NCI-H1092 (cell line): ENCODE measurements around the gene FAM43B.

Experiments used
- DNase-seq: peaks from one replicate; lab custom pipeline; 2025; lab: John Stamatoyannopoulos, UW

FAM43B gene

DNA sequence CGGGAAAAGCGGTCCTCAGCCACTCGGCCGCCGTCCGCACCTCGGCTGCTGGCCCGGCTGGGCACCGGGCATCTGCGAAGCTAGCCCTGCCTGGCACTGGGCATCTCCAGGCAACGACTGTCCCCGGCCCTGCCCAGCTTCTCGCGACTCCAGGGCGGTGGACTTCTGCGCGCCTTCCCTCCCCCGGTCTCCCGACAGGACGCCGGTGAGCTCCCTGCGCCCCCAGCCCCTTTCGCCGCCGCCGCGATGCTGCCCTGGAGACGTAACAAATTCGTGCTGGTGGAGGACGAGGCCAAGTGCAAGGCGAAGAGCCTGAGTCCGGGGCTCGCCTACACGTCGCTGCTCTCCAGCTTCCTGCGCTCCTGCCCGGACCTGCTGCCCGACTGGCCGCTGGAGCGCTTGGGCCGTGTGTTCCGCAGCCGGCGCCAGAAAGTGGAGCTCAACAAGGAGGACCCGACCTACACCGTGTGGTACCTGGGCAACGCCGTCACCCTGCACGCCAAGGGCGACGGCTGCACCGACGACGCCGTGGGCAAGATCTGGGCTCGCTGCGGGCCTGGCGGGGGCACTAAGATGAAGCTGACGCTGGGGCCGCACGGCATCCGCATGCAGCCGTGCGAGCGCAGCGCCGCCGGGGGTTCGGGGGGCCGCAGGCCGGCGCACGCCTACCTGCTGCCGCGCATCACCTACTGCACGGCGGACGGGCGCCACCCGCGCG is 514 bp downstream of the FAM43B start:
- DNase-seq: no peak

DNA sequence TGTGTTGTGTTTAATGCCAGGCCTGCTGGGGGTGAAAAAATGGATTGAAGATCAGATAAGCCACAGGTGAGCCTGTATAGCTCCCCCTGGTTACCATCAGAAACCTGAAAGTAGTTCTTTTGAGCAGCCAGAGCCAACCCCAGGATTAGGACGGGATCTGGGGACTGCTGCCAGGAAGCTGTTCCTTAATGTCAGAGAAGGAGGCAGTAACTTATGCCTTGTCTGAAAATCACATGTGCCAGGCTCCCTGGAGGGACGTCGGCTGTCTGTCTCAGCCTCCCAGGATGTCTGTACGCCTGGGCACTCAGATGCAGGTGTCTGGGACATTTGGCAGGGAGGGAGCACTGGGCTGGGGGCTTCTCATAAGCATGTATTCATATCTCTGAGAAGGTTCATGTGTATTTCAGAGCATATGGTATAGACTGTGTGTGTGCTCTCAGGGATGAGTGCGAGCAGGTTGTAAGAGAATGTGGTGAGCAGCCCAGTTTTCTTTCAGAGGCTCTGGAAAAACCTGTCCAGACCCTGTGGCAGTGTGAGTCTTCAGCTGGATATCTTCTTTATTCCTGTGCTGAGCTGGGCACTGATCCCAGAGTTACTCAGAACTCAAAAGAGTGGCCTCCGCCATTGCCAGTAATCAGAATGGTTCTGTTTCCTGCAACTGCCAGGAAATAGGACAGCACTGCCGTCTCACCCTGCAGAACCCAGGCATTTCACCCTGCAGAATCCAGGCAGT is 2.8 kb downstream of the FAM43B start:
- no peak for DNase-seq

DNA sequence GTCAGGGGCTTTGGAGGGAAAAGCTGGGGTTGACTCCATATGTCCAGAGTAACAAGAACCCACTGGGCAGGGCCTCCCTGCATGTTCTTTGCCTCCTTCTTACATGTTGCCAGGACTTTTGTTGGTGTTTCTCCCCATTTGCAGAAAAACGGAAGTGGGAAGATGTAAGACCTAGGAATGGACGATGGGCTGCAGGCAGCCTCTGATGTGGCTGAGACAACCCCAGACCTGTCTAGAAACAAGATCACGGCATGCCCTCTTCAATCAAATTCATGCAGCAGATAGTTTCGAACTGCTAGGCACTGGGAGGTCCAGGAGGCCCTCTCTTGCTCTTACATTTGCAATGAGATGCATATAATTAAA is 3.4 kb downstream of the FAM43B start:
- DNase-seq: no peak

DNA sequence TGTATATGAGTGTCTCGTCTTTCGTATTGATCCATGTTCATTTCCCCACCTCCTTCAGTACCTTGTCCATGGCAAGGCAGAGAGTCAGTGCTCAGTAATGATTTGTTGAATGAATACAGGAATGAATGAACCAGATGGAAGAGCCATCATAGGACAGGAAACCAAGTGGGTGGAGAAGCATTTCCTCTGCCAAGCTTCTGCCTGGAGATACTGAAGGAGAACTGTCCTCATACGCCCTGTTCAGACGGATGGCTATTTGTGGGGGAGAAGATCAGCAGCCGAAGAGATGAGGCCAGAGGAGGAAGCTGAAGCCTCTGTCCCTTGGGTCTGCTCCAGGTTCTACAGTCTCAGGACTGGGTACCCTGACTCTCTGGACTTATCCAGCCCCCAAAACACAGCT is 5.8 kb downstream of the FAM43B start:
- no peak for DNase-seq

DNA sequence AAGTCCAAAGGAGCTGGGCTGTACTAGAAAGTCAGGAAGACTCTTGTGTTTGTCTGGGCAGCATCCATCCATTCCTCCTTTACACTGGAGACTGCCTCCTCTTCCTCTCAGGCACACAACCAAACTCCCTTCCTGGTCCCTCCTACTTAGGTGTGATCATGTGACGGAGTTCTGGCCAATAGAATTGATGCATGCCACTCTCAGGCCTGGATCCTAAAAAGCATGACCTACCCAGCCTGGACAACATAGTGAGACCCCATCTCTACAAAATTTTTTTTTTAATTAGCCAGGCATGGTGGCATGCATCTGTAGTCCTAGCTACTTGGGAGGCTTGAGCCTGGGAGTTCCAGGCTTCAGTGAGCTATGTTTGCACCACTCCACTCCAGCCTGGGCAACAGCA is 8.6 kb downstream of the FAM43B start:
- no peak for DNase-seq

DNA sequence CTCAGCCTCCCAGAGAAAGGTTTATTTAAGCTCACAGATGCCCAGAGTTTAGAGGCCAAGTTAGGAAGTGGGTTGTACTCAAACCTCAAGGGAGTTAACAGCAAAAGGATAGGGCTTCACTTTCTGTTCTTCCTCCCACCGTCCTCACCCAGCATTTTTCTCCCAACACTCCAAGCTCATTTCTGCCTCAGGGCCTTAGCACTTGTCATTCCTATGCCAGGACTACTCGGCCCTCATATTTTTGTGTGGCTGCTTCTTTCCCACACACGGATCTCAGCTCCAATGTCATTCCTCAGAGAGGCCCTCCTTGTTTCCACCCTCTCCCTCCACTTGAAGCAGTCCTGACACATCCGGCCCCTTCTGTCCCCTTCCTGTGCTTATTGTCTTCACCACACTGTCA is 12.9 kb downstream of the FAM43B start:
- DNase-seq: no peak

DNA sequence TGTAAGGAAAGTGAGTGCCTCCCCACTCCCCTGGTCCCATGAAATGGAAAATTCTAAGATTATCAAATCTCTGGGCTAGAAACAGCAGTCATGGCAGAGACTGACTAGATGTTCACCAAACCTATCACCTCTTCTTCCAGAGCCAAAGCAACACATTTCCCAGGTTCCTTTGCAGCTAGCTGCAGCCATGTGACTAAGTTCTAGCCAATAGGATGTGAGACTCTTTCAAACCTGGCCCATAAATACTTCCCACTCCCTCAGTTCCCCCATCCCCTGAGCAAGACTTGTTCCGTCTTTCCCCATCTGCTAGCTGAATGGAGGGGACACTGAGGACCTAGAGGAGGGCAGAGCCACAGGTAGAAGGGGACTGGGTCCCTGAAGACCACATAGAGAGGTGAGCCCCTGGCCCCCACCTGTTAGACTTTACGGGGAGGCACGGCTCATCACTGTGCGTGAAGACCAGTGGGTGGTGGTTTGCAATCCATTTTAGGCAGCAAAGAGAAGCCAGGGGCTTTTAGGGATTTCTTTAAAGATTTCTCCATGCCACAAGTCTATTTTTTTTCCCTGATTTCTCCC is 17.2 kb downstream of the FAM43B start:
- no peak for DNase-seq

DNA sequence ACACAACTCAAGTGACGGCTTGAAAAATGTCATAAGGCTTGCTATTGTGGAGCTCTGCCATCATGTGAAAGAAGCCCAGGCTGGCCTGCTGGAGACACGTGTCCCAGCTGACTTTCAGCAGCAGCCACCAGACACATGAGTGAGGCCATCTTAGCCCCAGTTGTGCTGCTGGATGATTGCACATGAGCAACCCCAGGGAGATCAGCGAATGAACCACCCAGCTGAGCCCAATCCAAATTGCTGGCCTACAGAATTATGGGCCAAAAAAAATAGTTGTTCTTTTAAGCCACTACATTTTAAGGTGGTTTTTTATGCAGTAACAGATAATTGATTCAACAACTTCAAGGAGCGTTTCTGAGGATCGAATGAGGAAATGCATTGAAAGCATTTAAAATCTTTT is 19.1 kb downstream of the FAM43B start:
- DNase-seq: no peak

DNA sequence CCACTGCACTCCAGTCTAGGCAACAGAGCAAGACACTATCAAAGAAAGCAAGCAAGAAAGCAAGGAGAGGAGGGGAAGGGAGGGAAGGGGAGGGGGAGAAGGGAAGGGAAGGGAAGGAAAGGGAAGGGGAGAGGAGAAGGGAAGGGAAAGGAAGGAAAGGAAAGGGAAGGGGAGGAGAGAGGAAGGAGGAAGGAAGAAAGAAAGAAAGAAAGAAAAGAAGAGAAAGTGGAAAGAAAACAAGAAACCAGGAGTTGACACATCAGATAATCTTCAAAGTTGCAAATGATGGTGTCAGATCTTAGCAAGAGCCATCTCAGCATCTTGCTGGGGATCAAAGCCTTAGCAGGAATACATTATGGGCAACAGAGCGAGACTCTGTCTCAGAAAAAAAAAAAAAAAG is 21.6 kb downstream of the FAM43B start:
- DNase-seq: no peak

DNA sequence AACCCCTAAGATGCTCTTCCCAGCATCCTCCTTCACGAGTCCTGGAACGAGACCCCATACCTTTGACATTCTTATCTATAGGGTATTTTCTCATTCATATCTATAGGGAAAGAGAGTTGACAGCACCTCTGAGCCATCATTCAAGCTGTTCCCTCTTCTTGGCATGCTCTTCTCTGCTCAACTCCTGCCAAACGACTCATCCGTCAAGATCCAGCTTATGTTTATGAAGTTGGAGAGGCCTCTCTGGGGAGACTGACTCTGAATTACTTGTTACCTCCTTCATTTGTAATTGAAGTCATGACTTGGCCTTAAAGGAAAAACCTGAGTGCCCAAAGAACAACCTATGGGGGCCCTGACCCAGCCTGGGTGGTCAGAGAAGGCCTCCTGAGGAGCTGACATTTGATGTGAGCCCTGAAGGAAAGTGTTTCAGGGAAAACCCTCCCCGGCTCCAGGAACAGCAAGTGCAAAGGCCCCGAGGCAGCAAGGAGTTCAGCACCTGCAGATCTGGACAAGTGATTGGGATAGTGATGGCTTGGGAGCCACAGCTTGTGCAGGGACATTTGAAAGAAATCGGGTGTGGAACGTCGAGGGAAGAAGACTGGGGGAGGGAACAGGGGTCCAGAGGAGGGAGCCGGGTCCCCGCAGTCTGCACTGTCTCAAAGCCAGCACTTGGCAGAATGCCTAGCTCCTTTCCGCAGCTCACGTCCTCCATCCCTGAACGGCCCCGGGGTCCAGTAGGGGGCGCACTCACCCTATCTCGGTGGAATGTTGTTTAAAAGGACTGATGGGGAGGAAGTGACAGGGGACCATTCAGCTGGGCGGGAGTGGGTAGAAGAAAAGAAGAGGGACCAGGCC is 22.5 kb downstream of the FAM43B start:
- DNase-seq: peak; percentile 79

DNA sequence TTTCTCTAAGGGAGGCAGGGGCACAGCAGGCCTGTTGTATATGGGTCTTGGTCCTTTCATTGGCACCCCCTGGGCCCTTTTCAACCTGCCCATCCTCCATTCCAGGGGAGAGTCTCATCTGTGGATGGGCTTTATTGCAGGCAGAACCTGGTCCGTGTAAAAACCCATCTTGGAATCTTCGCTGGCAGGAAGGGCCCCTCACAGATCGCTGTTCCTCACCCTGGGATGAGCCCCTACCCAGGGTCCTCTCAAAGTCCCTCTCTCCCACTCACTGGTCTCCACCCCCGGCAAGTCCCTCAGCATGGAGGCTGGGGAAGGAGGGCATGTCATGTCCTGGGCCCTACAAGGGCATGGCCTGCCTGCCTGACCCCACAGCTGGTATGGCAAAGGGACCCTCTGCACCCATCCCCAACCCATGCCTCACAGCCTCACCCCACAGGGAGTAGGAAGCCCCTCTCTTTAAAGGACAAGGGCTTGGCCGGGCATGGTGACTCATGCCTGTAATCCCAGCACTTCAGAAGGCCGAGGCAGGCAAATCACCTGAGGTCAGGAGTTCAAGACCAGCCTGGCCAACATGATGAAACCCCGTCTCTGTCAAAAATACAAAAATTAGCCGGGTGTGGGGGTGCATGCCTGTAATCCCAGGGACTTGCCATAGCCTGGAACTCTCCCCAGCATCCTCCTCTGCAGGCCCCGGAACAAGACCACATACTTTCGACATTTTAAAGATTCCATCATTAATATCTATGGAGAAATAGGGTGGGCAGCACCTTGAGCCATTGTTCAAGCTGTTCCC is 23.4 kb downstream of the FAM43B start:
- DNase-seq: no peak

DNA sequence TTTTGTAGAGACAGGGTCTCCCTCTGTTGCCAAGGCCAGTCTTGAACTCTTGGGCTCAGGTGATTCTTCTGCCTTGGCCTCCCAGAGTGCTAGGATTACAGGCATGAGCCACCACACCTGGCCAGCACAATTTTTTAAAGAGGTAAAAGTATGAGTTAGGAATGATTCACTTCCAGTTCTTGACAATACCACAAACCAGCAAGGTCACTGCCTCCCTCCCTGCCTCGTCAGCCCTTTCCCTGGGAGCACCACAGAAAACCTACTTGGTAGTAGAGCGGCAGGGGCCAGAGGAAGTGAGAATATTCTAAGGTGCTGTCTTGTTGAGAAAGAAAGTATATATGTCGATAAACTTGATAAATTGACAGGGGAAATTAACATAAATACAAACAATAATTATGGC is 25.7 kb downstream of the FAM43B start:
- DNase-seq: no peak

DNA sequence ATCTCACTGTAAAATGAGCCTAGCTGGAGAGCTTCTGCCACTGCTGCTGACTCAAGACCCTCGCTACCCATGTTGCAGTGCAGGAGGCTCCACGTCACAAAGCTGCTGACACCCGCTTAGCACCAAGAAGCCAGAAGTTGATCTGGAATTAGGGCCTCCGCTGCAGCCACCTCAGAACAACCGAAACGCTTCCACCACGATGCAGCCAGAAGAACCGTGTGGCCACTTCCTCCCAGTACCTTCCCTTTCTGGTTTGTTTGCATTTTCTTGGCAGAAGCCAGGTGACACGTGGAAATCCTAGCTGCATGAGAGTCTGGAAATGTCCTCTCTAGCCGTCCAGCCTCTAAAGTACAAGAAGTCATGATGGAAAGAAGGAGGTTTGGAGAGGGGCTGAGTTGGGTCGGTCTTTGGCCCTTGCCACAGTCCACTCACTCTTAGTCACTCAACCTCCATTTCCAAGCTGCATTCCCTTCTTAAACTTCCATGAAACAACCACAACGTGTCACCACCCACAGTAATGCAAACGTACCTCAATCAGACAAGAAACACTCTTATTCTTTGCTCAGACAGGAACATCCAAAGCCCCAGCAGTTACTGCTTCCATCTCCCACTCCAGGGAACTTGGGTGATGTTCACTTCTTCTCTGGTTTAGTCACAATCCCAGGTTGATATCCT is 26.5 kb downstream of the FAM43B start:
- DNase-seq: no peak

DNA sequence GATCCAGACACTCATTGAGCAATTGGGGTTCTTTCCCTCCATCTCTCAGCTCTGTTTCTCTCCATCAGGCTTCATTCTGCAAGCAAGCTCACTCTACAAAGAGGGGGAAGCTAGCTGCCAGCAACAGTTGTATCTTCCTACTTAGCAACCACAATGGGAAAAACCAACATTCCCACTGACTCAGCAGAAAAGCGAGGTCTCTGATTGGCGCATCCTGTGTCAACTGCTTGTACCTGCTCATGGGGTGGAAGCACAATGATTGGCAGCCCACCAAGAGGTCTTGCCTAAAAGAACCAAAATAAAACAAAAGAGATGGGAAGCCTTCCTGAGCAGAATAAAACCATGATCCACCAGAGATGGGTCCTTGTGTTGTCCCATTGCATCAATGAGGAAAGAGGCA is 32.5 kb downstream of the FAM43B start:
- no peak for DNase-seq

DNA sequence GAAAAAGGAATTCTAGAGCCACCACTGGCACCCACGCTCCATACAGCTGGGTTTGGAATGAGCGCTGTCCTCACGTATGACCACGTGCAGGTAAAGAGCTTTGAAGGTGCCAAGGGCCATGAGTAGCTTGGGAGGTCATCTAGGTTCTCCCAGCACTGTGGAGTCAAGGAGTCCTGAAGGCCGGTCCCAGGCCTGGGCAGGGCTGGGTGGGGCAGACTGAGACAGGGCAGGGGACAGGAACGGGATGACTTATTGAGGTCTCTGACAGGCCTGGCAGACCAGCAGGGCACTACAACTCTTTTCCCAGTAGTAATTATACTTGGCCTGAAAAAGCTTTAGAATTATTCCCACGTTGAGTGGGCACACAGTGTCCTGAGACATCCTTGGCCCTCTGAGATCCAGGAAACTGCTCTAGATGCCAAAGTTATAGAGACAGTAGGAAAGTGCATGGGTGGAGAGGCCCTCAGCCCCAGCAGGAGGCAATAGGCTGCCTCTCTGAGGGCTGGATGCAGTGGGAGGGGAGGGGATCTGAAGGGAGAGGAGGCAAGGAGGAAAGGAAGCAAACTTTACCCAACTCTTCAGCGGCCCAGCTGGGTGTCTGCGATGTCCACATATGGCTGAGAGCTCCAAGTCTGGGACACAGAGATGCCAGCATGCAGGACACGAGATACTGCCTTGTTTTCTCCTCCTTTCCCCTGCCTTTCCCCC is 34.7 kb downstream of the FAM43B start:
- DNase-seq: no peak

DNA sequence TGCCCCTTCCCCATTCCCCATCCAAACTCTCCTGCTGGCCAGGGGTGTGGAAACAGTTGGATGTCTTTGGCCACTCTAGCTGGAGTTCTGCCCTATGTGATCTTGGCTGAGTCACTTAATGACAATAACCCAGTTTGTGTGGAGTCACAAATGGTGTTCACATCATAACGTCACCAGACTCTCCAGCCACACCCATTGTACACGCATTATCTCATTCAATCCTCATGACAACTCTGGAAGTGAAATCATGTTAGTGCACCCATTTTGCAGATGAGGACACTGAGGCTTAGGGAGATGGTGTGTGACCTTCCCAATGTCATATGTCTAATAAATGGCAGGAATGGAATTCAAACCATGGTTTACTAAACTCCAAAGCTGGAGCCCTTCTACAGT is 35.3 kb downstream of the FAM43B start:
- no peak for DNase-seq

DNA sequence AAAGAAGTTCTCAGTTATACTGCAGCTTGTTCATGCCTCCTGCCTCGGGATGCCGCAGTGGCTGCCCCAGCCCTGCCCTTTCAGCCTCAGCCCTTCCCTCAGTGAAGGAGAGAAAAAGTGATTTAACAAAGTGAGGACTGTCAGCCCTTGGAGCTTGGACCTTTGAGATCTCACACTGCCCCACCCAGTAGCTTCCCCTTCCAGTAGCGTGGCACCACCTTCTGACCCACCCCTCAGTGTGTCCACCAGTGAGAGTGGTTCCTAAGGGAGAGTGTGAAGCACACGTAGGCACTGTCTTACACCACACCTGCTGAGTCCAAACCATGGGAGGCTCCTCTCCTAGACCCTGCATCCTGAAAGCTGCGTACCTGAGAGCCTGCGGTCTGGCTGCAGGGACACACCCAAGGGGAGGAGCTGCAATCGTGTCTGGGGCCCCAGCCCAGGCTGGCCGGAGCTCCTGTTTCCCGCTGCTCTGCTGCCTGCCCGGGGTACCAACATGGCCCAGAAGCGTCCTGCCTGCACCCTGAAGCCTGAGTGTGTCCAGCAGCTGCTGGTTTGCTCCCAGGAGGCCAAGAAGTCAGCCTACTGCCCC is 36.4 kb downstream of the FAM43B start, which contains the start of gene CDA:
TSS of gene CDA (plus strand) at position 464 of the 592 bp plus-strand sequence. CDS start at position 497, 33 bp downstream.
- DNase-seq: no peak

DNA sequence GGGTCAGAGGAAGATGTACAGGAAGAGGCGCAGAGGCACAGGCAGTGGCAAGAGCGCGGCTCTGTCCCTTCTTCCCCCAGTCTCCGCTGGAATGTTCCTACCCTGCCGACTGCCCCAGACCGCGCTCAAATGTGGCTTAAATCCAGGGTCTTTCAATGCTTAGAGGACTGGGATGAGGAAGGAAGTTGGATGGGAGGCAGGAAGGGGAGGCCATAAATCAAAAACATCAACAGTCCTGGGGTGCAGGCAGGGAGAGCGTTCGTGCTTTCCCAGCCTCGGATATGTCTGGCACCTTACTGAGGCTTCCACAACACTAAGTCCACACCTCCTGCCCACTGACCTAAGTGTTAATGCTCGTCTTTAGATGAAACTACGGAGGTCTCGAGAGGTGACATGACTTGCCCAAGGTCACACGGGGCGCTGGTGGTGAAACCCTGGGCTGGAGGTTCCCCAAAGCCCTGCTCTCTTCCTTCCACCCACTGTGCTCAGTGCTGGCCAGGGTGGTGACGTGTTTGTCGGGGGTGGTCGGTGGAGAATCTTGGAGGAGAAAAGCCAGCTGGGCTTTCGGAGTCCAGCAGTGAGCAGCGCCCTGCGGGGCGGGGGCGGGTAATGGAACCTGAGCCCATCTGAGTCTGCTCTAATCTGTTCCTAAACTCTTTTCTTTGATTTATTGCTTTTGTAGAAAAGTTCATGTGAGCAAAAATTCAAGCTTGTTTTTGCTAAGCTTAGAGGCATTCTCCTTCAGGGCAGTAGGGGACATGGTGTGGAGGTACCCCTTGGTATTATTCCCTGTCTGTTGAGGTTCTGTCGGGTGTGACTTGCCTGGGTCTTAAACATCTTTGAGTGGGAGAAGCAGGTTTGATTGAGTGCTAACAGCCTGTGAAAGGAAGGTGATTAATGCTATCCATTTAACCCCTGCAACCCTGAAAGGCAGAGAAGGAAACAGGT is 37.2 kb downstream of the FAM43B start:
- DNase-seq: no peak

DNA sequence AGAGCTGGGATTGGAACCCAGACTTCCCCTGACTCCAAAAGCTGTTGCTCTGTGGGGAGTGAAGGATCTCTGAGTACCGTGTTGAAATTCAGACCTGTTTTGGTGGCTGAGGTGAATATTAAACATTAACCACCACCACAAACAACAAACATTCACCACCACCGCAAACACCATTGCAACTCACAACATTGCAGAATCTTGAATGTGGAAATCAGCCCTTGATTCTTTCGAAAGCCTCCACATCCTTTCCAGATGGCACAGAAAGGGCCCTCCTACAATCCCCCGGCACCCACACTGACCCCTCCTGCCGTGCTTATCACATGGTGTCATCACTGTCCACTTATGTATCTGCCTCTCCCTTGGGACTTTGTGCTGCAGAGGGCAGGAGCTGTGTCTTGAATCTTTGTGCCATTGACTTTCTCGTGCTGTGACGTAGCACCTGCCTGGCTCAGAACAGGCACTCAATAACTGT is 38.0 kb downstream of the FAM43B start:
- DNase-seq: no peak
